Epithelial cell of esophagus (primary cell): Measurements from ENCODE around the gene RAB6D.
"Not testable (repeated sequence)": the region's sequence is repeated elsewhere in the genome, so short reads cannot be mapped to it uniquely, and the experiment has no call there.

Experiments
- DNase-seq: peaks from one replicate; pipeline ENCODE4 v3.0.0; 2010; ENCODE audit warnings: low read depth
- H3K4me3 ChIP-seq: 2 replicates; pipeline ENCODE4 v1.5.1; 2011; ENCODE audit warnings: mild to moderate bottlenecking, low read length, control low read depth
- TF ChIP-seq, protein P1 (sequence below): IDR thresholded peaks from 2 replicates; pipeline ENCODE4 v1.5.1; 2011; ENCODE audit warnings: low read depth, mild to moderate bottlenecking, low read length, control low read depth, inconsistent platforms; ENCODE audit not compliant: insufficient read depth; ENCODE audit errors: missing control alignments

RAB6D gene

DNA sequence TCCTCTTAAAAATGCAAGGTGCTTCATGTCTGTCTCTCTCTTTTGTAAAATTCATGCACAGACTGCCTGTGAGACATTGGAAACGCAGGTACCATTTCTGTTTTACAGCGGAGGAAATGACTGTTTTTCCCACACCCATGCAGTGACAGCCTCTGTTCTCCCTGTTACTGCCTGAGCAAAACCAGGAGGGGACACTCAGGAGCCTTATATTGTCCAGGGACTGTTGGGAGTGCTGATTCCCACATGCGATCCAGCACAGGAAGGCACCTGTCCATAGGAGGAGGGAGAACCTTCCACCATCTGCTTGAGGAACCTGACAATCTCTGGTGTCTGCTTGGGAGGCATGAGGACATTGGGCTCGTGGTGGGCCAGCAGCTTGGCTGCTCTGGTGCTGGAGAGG lies 36.9 kb upstream of the RAB6D start:
- TF ChIP-seq, protein P1, sequence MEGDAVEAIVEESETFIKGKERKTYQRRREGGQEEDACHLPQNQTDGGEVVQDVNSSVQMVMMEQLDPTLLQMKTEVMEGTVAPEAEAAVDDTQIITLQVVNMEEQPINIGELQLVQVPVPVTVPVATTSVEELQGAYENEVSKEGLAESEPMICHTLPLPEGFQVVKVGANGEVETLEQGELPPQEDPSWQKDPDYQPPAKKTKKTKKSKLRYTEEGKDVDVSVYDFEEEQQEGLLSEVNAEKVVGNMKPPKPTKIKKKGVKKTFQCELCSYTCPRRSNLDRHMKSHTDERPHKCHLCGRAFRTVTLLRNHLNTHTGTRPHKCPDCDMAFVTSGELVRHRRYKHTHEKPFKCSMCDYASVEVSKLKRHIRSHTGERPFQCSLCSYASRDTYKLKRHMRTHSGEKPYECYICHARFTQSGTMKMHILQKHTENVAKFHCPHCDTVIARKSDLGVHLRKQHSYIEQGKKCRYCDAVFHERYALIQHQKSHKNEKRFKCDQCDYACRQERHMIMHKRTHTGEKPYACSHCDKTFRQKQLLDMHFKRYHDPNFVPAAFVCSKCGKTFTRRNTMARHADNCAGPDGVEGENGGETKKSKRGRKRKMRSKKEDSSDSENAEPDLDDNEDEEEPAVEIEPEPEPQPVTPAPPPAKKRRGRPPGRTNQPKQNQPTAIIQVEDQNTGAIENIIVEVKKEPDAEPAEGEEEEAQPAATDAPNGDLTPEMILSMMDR = no peak
- DNase-seq = no peak
- H3K4me3 ChIP-seq = no peak overlapping the region

DNA sequence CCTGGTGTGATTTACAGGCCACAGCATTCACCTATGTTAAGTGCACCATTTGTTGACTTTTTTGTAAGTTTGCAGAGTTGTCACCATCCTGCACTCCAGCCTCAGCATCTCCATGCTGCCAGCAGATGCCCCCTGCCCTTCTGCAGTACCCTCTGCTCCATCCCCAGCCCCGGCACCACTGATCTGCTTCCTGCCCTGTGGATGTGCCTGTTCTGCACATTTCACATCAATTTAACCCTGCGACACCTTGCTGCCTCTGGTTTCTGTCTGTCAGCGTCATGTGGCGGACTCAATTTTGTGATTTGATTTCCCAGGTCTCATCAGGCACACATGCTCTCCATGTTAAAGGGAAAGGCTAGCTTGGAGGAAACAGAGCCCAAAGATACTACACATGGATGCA lies 36.5 kb upstream of the RAB6D start:
- DNase-seq, H3K4me3 ChIP-seq: not testable (repeated sequence)

DNA sequence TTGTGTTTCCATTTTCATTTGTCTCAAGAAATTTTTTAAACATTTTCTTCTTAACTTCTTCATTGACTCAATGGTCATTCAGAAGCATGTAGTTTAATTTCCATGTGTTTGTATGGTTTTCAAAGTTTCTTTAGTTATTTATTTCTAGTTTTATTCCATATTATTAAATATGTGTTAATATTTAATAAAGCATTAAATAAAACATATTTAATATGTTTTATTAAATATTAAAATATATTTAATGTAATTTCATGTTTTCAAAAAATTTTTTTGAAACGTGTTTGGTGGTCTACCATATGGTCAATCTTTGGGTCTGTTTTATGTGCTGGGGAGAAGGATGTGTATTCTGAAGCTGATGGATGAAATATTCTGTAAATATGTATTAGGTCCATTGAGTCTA lies 32.2 kb upstream of the RAB6D start:
- not testable (repeated sequence) for H3K4me3 ChIP-seq, DNase-seq

DNA sequence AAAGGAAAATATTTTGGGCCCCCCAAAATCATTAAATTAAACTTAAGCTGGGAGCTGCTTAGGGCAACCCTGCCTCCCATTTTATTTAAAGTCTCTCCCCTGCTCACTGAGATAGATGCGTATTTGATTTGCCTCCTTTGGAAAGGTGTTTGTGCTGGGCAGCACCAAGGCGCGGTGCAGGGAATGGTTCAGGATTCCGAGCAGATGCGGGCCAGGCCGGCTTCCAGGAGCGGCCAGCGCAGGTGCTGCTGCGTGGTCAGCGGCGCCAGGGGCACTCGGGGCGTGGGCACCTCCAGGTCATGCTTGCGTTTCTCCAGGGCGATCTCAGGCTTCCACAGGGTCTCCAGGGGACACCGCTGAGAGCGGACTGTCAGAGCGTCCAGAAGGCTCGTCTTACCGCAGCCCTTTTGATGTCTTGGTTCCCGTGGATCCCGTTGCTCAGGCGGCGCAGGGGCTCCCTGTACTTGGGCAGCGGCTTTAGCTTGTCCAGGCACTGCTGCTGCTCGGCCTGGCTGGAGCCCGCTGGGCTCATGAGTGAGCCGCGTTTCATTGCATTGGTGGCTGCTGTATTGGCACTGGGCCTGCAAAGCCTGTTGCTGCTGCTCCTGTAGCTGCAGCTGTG lies 31.2 kb upstream of the RAB6D start:
- H3K4me3 ChIP-seq, DNase-seq: not testable (repeated sequence)

DNA sequence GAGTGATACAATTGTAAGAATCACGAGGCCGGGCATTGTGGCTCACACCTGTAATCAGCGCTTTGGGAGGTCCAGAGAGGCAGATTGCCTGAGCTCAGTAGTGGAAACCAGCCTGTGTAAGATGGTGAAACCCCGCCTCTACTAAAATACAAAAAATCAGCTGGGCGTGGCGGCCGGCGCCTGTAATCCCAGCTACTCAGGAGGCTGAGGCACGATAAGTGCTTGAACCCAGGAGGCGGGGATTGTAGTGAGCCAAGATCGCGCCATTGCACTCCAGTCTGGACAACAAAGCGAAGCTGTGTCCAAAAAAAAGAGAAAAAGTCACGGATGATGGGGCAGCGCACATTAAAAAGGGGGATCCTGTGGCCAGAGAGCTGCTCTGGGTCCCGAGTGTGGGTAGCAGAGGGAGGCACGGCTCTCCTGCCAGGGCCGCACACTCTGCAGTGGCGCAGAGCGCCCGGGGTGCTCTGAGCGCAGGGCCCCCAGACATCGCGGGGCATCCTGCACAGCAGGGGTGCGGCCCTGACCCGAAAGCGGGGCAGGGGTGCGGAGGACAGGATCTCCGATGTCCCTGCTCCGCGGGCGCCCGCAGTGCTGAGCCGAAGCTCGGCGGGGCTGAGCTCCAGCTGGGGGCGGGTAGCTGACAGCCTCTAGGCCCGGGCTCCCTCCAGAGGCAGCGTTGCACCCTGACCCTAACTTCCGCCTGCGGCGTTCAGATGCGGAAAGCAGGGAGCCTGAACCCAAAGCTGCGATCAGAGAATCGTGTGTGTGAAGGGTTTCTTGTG lies 30.4 kb upstream of the RAB6D start:
- no peak for DNase-seq
- TF ChIP-seq, protein P1 = no peak
- H3K4me3 ChIP-seq = no peak overlapping the region

DNA sequence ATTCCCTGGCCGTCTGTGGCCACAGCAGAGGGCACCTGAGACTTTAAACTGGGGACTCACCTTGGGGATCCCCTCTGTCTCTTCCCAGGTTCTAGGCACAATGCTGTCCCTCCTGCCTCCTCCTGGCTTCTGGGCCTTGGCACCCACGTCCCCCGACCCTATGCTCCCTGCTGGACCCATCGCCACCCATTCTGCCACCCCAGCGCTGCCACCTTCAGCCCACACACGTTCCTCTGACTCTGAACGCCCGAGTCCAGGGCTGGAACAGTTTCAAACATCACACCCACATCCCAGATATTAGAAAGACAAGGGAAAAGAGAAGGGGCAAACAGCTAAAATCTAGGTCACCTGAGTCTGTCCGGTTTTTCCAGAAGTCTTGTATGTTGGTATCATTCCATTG lies 28.0 kb upstream of the RAB6D start:
- not testable (repeated sequence) for DNase-seq, H3K4me3 ChIP-seq

DNA sequence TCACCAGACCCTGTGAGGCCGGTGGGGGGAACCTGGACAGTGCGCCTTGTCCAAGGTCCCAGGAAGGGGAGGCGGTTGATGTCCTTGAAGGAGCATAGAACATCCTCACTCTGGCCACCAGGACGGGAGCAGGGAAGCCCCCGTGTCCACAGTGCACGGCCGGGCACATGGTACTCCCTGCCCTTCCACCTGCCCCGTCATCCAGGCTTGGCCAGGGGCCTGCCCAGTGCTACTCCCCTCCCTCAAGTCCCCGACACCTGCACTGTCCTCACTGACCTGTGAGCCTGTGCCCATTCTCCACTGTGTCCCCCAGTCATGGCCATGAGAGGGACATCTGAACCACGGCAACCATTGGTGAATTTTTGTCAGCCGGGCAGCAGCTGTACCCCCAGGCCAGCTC lies 27.5 kb upstream of the RAB6D start:
- H3K4me3 ChIP-seq, DNase-seq: not testable (repeated sequence)

DNA sequence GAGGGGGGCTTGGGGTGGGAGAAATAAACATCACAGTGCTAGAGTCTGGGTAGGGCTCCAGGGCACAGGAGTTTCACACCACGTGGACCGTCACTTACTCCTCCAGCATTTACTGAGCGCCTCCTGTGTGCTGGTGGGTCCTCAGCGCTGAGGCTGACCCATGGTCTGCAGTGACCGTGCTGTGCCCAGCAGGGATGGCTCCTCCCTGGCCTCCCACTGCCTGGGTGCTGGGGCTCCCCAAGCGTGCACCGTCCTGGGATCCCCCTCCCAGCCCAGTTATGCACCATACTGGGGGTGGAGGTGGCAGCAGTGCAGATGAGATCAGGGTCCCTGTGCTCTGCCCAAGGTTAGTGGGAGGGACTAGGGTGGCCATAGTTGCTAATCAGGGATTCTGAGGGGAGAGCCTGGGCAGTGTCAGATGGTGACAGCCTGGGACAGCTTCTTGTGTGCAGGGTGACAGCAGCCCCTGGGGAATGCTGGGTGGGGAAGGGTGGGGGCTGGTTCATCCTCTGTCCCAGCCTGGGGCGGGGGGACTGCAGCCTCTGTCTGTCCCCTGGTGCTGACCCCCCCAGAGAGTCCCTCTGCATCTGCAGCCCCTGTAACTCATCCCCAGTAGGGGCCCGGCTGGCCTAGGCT lies 26.6 kb upstream of the RAB6D start:
- H3K4me3 ChIP-seq, DNase-seq: not testable (repeated sequence)

DNA sequence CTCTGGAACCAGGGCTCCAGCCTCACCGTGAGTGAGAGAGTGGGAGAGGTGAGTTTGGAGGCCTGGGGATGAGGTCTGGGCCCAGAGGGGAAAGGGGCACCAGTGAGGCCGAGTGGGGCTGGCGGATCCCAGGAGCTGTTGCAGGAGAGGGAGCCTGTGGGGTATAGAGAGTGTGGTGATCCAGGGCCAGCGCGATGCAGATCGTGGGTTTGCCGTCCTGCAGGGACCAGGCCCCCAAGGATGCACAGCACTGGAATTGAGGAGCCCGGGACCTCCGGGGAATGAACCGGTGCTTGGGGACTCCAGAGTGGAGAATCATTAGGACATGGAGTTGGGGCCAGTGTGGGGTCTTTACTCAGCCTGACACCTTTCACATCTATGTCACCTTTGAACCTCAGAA lies 25.7 kb upstream of the RAB6D start:
- no peak for DNase-seq
- H3K4me3 ChIP-seq = no peak overlapping the region
- TF ChIP-seq, protein P1 = no peak

DNA sequence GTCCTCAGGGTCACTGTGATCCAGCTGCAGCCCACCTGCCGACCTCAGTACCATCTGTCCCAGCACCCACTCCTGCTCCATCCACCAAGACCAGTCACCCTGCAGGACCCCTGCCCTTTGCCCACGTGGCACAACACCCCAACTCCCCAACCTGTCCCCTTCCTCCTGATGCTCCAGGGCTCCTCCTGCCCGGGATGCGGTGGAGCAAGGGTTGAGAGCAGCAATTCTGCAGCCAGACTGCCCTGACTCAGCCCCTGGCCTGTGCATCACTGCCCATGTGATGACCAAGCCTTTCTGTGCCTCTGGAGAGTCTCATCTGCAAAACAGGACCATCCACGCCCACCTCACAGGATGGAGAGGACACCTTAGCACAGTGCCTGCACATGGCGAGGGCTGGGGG lies 24.9 kb upstream of the RAB6D start:
- not testable (repeated sequence) for H3K4me3 ChIP-seq, DNase-seq

DNA sequence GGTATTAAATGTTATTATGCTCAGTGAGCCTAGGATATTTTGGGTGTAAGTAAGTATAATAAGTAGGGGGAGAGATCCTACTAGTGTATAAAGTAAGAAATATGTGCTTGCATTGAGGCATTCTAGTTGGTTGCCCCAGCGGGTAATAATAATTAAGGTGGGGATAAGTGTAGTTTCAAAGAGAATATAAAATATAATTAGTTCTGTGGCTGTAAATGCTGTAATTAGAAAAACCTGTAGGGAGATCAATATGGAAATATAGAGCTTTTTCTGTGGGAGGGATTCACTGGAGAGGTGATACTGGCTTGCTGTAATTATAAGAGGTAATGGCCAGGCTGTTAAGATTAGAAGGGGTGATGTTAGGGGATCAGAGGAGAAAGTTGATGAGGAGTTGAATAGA lies 9.1 kb upstream of the RAB6D start:
- H3K4me3 ChIP-seq, DNase-seq: not testable (repeated sequence)
